Lower lobe of right lung (tissue), 2 donors: ENCODE results near the gene MUSTN1. TPM values are rescaled to one million over a fixed set of nuclear protein-coding genes. Genes with fewer than 3 reads are reported as not detected.

Source experiments
- ATAC-seq, 2 donors: fragments of 200-7000 bp; cut with Tn5 transposase; one replicate each; pipeline ENCODE4 v1.9.1; 2020 to 2022; ENCODE audit warnings: mild to moderate bottlenecking in 2 of 2, moderate library complexity in 2 of 2
- DNase-seq: peaks from one replicate; pipeline ENCODE4 v3.0.0-alpha.2; 2020
- H3K27ac ChIP-seq: fragments of 200-600 bp; one replicate; pipeline ENCODE4 v1.8.0; 2022
- H3K27me3 ChIP-seq: fragments of 200-600 bp; one replicate; pipeline ENCODE4 v1.8.0; 2022; ENCODE audit warnings: low read depth
- H3K36me3 ChIP-seq: fragments of 200-600 bp; one replicate; pipeline ENCODE4 v1.8.0; 2022; ENCODE audit warnings: mild to moderate bottlenecking
- H3K4me1 ChIP-seq: fragments of 200-600 bp; one replicate; pipeline ENCODE4 v1.8.0; 2022
- H3K4me3 ChIP-seq: fragments of 200-600 bp; one replicate; pipeline ENCODE4 v1.8.0; 2022; ENCODE audit warnings: mild to moderate bottlenecking
- H3K9me3 ChIP-seq: fragments of 200-600 bp; one replicate; pipeline ENCODE4 v1.8.0; 2022
- CTCF ChIP-seq: fragments of 200-600 bp; IDR thresholded peaks from one replicate; pipeline ENCODE4 v1.8.0; 2022; ENCODE audit warnings: antibody characterized with exemption, mild to moderate bottlenecking
- intact Hi-C: fragments of 100-400 bp; cut with DNase I; formaldehyde crosslinking; loops from one replicate; pipeline ENCODE4 v1.11.0; 2022
- total RNA-seq: library from RNA; stranded (reverse); fragmentation: NEBNext Ultra II Directional; extraction: Animal tissue kit (Norgen Biotek cat#: 25700); gene quantifications from one replicate; pipeline ENCODE4 v1.2.1, GENCODE V29; 2021
- donor health status: DM: no; HTN: yes; CAD: no; lungs with severe emphysema.

The MUSTN1 gene
- total RNA-seq, 1 donor from 2014 or later: 7.3 TPM

GRCh38 chr3:52873433-52874159, 38.8 kb upstream of the MUSTN1 start:
- no peaks in the 10 kb centered on the region for H3K27me3 ChIP-seq
- no peaks in the 10 kb centered on the region for H3K9me3 ChIP-seq
- no peak overlapping the region for H3K27ac ChIP-seq
- no peaks in the 10 kb centered on the region for H3K36me3 ChIP-seq
- intact Hi-C loops: no loop called here
- H3K4me3 ChIP-seq: no peak overlapping the region
- ATAC-seq (no peak), DNase-seq (no peak)
- H3K4me1 ChIP-seq: peaks cover 22% of the 10 kb centered on the region
- no peak for TF ChIP-seq CTCF

DNA sequence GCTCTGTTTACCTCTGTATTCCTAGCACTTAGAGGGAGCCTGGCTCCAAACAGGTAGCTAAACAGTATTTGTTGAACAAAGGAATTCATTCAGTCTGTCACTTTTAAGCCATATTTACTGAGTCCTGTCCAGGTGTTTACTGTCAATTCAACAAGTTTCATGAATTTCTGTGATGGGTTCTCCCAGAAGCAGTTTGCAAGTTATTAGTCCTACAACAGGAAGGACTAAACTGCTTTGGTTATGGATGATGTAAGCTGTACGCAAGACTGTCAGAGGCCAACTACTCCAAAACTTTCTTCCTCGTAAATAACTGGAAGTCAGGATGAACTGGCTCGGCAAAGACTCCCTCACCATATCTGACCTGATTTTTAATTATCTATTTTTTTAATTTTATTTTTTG, 37.4 kb upstream of the MUSTN1 start:
- DNase-seq (no peak), ATAC-seq (no peak)
- Histone ChIP-seq H3K4me3 (no peak overlapping the region), H3K4me1 (peaks cover 22% of the 10 kb centered on the region), H3K27me3 (no peaks in the 10 kb centered on the region), H3K9me3 (no peaks in the 10 kb centered on the region), H3K27ac (no peak overlapping the region), H3K36me3 (no peaks in the 10 kb centered on the region)
- intact Hi-C loops: no loop called here
- no peak for TF ChIP-seq CTCF

DNA sequence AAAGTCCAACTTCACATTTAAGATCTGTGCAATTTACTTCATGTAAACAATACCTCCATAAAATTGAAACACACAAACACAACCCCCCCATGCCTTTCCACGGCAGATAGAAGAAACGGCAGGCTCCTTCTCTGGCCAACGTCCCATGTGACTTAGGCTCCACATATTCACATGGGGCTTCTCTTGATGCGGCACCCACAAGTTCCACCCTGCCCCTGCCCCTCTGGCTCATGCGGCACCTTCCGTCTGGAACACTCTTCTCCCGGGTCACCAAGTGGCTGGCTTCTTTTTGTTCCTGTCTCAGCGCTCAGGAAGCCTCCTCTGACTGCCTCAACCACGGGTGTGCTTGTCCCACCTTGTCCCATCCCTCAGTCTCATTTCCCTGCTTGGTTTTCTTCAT, 36.9 kb upstream of the MUSTN1 start:
- no peak for ATAC-seq
- no peak for TF ChIP-seq CTCF

DNA sequence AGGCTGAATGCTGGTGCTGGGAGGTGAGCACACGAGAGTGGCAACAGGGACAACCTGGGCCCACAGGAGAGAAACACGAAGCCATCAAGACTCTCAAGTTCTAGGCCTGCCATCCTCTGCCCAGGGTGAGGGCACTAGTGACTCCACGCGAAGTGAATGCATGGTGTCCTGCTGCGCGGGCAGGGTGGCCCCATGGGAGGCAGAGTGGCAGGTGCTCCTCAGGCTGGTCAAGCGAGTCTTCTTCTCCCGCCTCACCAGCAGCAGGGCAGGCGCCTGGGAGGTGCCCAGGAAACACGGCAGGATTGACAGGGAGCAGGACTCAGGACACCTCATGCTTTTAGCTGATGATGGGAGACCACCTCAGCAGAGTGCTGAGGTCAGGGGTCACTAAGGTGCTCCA, 35.7 kb upstream of the MUSTN1 start:
- peaks cover 13% of the 10 kb centered on the region for H3K4me1 ChIP-seq
- intact Hi-C loops: no loop called here
- no peak for TF ChIP-seq CTCF
- no peaks in the 10 kb centered on the region for H3K9me3 ChIP-seq
- no peak for ATAC-seq
- H3K27me3 ChIP-seq: no peaks in the 10 kb centered on the region
- no peak overlapping the region for H3K27ac ChIP-seq
- H3K4me3 ChIP-seq: no peak overlapping the region
- no peak for DNase-seq
- no peaks in the 10 kb centered on the region for H3K36me3 ChIP-seq

More for the DNA sequence above, 36.9 kb upstream of the MUSTN1 start:
- Histone ChIP-seq H3K27me3 (no peaks in the 10 kb centered on the region), H3K4me3 (no peak overlapping the region), H3K36me3 (no peaks in the 10 kb centered on the region), H3K4me1 (peaks cover 22% of the 10 kb centered on the region), H3K27ac (no peak overlapping the region), H3K9me3 (no peaks in the 10 kb centered on the region)
- intact Hi-C loops: no loop called here
- no peak for DNase-seq

DNA sequence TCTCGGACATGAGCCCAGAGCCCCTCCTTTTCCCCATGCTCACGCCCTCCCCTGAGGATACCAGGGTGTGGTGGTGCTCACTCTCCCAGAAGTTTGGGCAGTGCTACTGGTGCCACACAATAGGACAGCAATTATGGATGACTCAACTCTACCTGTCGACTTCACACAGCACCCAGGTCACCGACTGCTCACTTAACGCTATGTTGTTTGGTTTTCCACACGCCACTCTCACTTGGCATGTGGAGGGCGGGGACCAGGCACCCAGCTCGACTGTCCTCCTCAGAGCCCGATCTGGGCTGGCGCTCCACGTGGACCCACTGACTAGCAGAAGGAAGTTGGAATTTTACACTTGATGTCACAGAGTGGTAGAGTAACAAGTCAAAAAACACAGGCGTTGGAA, 31.6 kb upstream of the MUSTN1 start:
- no peak overlapping the region for H3K4me3 ChIP-seq
- H3K36me3 ChIP-seq: no peaks in the 10 kb centered on the region
- no peaks in the 10 kb centered on the region for H3K9me3 ChIP-seq
- H3K4me1 ChIP-seq: no peaks in the 10 kb centered on the region
- DNase-seq: no peak
- no peak for TF ChIP-seq CTCF
- H3K27me3 ChIP-seq: no peaks in the 10 kb centered on the region
- peak; percentile 69 to 81 for ATAC-seq
- intact Hi-C loops: no loop called here
- no peak overlapping the region for H3K27ac ChIP-seq
